Kidney (tissue), 14 donors: Measurements from ENCODE around the gene CD27. TPM values are rescaled to one million over a fixed set of nuclear protein-coding genes. Genes with fewer than 3 reads are reported as not detected.
A peak's percentile ranks its signal among the peaks of the same experiment; 100 is the strongest.

Source experiments
- DNase-seq, 5 donors: peaks; one replicate each; pipeline ENCODE4 v3.0.0-alpha.2; 2013 to 2020
- FAIRE-seq: peaks from 2 replicates; lab custom pipeline; 2012; peaks lifted over from hg19 to GRCh38; lab: Jason Lieb, UNC
- H3K27ac ChIP-seq, 2 donors: one replicate each; pipeline ENCODE4 v1.7.0; 2013; ENCODE audit warnings: low read depth in 2 of 2, low read length in 2 of 2, inconsistent platforms in 1 of 2
- H3K27me3 ChIP-seq: one replicate; pipeline ENCODE4 v1.7.1; 2013; ENCODE audit warnings: low read length, inconsistent platforms; ENCODE audit not compliant: control insufficient read depth, insufficient read depth
- H3K36me3 ChIP-seq, 3 donors: one replicate each; pipeline versions ENCODE4 v1.7.0 to v1.7.1; 2013; ENCODE audit warnings: low read length in 3 of 3, control low read depth in 1 of 3, inconsistent platforms in 1 of 3; ENCODE audit not compliant: insufficient read depth in 3 of 3, control insufficient read depth in 2 of 3
- H3K4me1 ChIP-seq, 3 donors: one replicate each; pipeline versions ENCODE4 v1.7.0 to v1.7.1; 2013; ENCODE audit warnings: low read length in 3 of 3, inconsistent platforms in 1 of 3, low read depth in 1 of 3; ENCODE audit not compliant: control insufficient read depth in 2 of 3, insufficient read depth in 2 of 3
- H3K4me3 ChIP-seq, 3 donors: one replicate each; pipeline versions ENCODE4 v1.7.0 to v1.8.1; 2013; ENCODE audit warnings: low read length in 3 of 3, control low read depth in 1 of 3, inconsistent platforms in 1 of 3
- H3K9ac ChIP-seq, 3 donors: one replicate each; pipeline versions ENCODE4 v1.7.0 to v1.7.1; 2013; ENCODE audit warnings: low read length in 3 of 3, control low read depth in 1 of 3, inconsistent platforms in 1 of 3
- H3K9me3 ChIP-seq, 3 donors: one replicate each; pipeline versions ENCODE4 v1.7.0 to v1.7.1; 2013; ENCODE audit warnings: low read length in 3 of 3, control low read depth in 1 of 3, inconsistent platforms in 1 of 3; ENCODE audit not compliant: control insufficient read depth in 2 of 3, insufficient read depth in 1 of 3
- CTCF ChIP-seq: IDR thresholded peaks from 3 replicates; pipeline ENCODE4 v1.5.1; 2012; ENCODE audit warnings: mild to moderate bottlenecking, moderate library complexity, borderline replicate concordance; ENCODE audit not compliant: insufficient read depth; ENCODE audit errors: extremely low read depth
- intact Hi-C: fragments of 100-400 bp; cut with DNase I; formaldehyde crosslinking; loops from one replicate; pipeline ENCODE4 v1.11.1; 2022
- polyA plus RNA-seq: library from polyadenylated mRNA; stranded (reverse); fragments of 350-450 nt; fragmentation: Illumina TruSeq; extraction: RNeasy Lipid Tissue Mini Kit (QIAGEN cat#74804); gene quantifications from one replicate; pipeline ENCODE4 v1.2.3, GENCODE V29; 2014; ENCODE audit warnings: low read depth, low replicate concordance; ENCODE audit not compliant: insufficient read depth
- total RNA-seq: library from RNA; stranded (reverse); fragmentation: NEBNext Ultra II Directional; extraction: Animal tissue kit (Norgen Biotek cat#: 25700); gene quantifications from one replicate; pipeline ENCODE4 v1.2.1, GENCODE V29; 2021
- donor health status: control.
- donor health status: control.
- donor health status: control.
- donor health status: control.
- donor health status: control.
- donor health status: DM: yes; HTN: yes; CAD: no.
- donor health status: Normal renal cell carcinoma (clear cell type).

The CD27 gene
- total and polyA plus RNA-seq, 2 donors from 2014 or later = 6.6 TPM; not detected in 1

DNA sequence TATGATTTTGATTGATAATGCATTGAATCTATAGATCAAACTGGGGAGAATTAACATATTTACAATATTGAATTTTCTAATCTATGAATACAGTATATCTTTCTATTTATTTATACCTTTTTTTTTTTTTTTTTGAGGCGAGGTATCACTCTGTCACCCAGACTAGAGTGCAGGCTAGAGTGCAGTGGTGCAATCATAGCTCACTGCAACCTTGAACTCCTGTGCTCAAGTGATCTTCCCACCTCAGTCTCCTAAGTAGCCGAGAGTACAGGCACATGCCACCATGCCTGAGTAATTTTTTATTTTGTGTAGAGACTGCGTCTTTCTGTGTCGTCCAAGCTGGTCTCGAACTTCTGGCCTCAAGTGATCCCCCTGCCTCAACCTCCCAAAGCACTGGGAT lies 40.4 kb upstream of the CD27 start:
- DNase-seq (no peak), FAIRE-seq (no peak)
- no peaks in the 10 kb centered on the region for H3K9me3 ChIP-seq
- no peaks in the 10 kb centered on the region for H3K4me1 ChIP-seq
- H3K36me3 ChIP-seq = no peaks in the 10 kb centered on the region
- TF ChIP-seq CTCF = no peak
- intact Hi-C loops = no loop called here
- no peak overlapping the region for H3K4me3 ChIP-seq
- H3K9ac ChIP-seq = no peak overlapping the region
- no peak overlapping the region for H3K27ac ChIP-seq
- H3K27me3 ChIP-seq = no peaks in the 10 kb centered on the region

DNA sequence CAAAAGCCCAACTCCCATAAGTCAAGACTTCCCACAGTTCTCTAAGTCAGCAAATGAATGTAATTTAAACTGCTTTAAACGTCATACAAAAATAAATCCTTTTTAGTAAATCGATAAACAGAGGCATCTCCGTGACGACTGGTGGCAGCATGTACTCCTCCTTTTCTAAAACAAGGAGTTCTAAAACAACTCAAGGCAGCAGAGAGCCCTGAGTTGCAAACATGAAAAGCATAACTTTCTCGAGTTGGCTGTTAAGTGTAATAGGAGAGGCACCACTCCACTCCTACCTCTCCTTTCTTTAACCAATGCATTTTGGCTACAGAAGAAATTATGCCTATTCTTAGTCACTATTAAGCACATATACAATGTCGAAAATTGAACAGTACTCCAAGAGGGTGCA lies 38.8 kb upstream of the CD27 start:
- H3K36me3 ChIP-seq = no peaks in the 10 kb centered on the region
- no peak for TF ChIP-seq CTCF
- H3K9ac ChIP-seq = no peak overlapping the region
- intact Hi-C loops = no loop called here
- no peaks in the 10 kb centered on the region for H3K4me1 ChIP-seq
- DNase-seq (peak in 1 of 5 donors; percentile 43), FAIRE-seq (no peak)
- no peak overlapping the region for H3K27ac ChIP-seq
- H3K27me3 ChIP-seq = no peaks in the 10 kb centered on the region
- H3K4me3 ChIP-seq = no peak overlapping the region
- no peaks in the 10 kb centered on the region for H3K9me3 ChIP-seq

GRCh38 chr12:6407236-6407954 lies 37.4 kb upstream of the CD27 start:
- H3K27me3 ChIP-seq = no peaks in the 10 kb centered on the region
- no peak for FAIRE-seq
- no peak overlapping the region for H3K27ac ChIP-seq
- no peak for TF ChIP-seq CTCF
- no peak overlapping the region for H3K9ac ChIP-seq
- DNase-seq = peak in 1 of 5 donors; percentile 42
- no peaks in the 10 kb centered on the region for H3K36me3 ChIP-seq
- no peaks in the 10 kb centered on the region for H3K9me3 ChIP-seq
- no peak overlapping the region for H3K4me3 ChIP-seq
- intact Hi-C loops = no loop called here
- no peaks in the 10 kb centered on the region for H3K4me1 ChIP-seq
